HS-5 (cell line): ENCODE results near the gene JAG1.

Experiments
- DNase-seq: peaks from one replicate; pipeline ENCODE4 v3.0.0-alpha.2; 2012; ENCODE audit warnings: low read depth

JAG1 gene

DNA sequence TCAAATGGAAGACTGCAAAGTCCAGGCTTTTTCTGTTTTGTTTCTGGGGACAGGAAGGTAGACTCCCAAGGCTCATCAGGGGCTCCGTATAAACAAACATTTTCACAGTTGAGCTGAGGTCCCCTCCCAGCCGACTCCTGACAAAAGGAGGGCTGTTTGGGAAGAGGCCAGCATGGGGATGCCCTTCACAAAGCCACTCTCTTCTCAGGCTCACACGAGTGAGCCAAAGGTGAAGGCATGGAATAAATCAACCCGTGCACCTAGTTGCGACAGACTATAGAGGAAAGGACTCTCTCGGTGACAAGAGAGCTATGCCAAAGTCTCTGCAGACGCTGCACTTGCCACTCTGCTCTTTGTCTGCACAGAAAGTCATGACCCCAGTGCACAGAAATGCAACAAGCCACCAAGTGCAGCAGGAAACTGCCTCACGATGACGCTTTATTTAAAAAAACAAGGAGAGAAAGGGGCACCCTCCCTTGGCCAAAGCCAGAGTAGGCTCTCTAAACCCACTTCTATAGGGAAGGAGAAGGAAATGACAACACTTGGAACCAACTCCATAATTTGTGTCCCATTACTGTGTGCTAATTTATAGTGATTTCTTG, 21.0 kb downstream of the JAG1 start:
- no peak for DNase-seq

DNA sequence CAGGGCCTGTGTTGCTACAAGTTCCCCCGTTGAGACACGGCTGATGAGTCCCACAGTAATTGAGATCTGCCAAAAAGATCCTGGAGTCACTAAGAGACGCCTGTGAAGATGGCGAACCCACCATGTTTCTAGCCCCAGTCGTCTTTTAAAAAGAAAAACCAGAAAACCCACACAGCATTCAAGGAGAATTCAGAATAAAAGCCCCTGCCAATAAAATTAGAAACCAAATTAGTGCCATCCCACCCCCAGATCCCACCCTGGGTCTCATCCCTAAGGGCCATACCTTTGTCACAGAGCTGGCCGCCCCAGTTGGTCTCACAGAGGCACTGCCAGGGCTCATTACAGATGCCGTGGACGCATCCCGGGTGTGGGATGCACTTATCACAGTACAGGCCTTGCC, 21.6 kb downstream of the JAG1 start:
- no peak for DNase-seq

DNA sequence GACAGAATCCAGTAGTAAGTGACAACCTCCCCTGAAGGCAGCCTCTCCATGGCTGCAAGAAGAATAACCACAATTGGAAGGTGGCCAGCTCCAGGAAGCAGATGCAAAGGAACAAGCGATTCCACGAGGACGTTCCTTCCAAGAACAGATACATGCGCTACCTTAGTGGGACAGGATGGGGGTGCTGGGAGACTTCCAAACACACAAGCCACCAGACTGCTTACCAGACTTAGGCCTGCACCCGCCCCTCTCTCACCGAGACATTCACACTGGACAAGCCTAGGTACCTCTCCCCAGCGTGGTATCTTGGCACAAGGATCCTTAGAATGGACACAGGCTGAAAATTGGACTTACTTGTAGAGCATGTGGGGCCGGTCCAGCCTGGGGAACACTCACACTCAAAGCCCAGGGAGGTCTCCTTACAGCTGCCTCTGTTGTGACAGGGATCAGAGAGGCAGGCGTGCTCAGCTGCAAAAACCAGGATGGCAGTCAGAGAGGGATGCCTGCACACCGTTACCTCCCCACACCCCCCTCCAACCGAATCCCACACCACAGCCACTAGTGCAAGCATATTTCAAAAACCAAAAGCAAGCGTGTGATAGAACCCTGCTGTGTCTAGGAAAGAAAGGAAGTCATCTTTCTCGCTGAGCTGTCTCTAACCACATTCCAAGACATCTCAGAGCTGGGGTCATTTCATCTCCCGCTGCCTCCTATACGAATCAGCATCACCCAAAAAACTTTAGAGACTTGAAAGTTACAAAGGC, 22.4 kb downstream of the JAG1 start:
- no peak for DNase-seq

DNA sequence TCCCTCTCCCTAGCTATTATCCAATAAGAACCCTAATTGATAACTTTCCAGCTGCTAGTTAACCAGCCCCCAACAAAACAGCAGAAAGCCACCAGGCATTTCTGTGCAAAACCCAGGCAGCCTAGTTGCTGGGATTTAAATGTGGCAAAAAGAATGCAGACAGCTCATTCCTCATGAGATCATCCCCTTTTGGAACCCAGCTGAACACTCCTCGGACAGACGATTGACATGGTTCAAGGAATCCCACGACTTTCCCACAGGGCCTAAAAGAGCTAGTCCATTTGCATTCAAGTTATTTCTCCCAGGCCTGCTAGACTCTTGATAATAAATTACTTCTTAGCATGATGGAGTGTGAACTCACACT, 24.0 kb downstream of the JAG1 start:
- DNase-seq = no peak

DNA sequence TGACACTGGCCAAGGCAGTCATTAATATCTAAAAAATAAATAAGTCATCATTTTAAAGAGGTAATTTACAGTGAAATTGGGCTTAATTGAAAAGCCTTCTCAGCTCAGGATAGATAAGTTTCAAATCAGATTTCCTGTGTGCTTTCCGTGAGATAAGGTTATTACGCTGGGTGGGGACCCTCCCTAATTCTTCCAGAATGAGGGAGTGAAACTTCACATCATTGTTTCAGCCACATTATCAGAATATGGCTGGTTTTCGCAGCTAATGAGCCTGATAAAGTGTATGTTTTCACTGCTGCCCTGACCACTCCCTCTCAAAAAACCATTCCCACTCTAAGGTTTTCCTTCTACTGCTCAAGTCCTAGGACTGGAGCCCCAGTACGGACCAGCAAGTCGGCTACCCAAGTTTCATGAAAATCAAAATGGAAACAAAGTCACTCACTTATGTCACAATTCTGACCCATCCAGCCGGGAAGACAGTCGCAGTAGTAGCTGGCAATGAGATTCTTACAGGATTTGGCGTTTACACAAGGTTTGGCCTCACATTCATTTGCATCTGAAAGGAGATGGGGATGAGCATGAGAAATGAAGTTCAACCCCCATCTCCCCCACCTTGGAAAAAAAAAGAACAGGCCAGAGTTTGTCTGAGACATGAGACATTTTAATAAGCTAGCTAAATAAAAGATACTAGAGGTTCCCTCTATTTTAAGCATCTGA, 24.6 kb downstream of the JAG1 start:
- no peak for DNase-seq

DNA sequence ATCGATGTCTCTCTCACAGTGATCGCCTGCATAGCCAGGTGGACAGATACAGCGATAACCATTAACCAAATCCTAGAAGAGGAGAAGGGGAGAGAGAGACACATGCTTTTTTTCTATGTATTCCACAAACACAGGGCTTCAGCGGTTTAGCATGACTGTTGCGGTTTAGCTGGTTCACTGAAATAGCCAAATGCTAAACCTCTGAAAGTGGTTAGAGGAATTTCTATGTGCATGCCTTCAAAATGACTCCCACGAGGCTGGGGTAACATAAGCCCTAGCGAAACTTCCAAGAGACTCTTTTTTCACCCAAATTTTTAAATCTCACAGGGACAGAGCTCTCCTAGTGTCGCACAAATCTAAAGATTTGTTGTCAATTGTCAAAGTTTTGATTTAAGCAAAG, 25.1 kb downstream of the JAG1 start:
- no peak for DNase-seq

DNA sequence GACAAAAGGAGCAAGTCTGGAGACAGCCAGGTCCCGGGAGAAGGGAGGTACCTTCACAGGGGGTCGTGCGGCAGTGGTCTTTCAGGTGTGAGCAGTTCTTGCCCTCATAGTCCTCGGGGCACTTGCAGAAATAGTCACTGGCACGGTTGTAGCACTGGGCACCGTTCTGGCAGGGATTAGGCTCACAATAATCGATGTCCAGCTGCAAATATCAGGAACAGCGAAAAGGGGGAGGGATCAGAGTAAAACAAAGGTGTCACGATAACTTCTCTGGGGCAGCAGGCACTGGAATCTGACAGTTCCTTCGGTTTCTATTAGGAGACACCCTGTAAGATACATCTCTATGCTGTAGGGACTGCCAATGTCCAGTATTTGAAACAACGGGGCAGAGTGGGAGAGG, 25.9 kb downstream of the JAG1 start:
- DNase-seq = no peak

DNA sequence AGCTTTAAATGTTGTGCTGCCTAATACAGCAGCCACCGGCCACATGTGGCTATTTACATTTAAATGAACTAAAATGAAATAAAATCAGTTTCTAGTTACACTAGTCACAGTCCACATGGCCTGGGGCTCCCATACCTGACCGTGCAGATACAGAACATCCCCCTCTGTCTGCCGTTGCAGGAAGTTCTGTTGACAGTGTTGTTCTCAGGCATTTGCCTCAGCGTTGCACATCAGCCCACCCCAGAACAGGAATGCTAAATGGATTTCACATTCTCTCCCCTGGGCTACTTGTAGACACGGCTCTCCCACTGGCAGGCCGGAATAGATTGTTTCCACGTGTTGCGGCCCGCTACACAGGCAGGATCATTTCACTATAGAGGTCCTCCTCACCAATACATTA, 26.3 kb downstream of the JAG1 start:
- DNase-seq = no peak

DNA sequence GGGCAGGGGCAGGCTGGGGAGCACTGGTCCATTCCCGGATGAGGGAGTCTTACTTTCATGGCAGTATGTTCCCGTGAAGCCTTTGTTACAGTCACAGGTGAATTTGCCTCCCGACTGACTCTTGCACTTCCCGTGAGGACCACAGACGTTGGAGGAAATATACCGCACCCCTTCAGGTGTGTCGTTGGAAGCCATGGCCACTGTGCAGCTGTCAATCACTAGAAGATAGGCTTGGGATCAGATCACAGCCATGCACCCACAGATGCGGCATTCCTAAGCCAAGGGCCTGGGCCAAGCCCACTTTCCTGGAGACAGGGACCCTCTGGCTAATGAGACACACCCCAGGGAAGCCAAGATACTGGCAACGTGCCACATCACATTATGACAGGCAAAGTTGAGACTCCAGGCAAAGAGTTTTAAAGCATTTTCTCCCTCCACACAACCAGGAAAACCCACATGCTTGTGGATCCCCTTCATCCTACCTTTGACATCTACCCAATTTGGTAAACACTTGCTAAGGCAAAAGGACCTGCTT, 26.8 kb downstream of the JAG1 start:
- DNase-seq = no peak

DNA sequence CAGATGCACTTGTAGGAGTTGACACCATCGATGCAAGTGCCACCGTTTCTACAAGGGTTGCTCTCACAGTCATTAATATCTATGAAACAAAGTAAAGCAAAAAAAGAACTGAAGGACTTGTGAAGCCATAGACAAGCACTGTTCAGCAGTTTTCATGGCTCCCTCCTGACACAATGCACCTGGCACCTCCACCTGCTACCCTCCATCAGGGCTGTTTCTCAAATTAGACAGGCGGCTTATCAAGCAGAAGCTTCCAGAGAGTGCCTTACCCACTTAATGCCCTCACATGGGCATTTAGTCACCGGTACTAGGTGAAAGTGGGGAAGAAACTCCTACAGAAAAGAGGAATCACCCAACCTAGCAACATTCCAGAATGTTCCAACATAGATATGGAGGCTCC, 27.8 kb downstream of the JAG1 start:
- DNase-seq = no peak

DNA sequence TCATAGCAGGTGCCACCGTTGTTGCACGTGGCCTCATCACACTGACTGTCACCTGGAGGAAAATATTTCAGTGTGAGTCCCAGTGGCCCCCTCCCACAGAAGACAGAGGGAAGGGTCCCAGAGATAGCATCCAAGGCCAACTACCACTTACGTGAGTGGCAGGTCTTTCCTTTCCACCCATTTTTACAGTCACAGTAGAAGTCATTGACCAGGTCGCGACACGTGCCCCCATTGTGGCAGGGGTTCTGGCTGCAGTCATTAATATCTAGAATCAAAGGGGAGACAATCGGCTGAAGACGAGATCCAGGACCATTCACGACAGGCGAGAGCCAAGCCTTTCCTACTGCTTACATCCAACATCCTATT, 28.6 kb downstream of the JAG1 start:
- no peak for DNase-seq

DNA sequence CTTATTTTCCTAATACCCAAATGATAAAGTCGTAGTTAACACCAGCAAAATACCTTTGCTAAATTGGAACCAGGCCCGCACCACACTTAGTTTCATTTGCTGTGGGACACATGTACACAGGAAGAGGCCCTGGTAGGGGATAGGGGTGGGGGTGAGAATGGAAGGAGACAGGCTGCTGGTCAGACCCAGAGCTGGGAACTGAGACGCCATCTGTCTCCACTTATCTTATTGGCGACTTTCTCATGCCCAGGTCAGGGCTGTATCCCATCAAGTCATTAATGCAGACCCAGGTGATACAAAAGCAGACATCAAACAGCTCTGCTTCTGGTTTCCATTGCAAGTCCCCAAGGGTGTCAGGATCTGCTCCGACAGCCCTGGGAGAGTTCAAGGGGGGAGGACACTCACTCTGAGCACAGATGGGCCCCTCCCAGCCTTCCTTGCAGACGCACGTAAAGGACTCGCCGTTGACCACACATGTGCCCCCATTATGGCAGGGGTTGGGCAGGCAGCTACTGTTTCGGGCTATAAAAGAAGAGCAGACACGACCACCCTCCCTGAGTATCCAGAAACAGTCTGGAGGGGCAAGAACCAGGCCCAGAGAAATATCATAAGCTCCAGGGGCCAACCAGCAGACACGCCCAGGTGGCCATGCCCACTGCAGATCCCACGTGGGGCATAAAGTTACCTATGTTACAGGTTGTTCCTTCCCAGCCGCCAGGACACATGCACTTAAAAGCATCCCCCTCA, 29.2 kb downstream of the JAG1 start:
- DNase-seq = no peak

DNA sequence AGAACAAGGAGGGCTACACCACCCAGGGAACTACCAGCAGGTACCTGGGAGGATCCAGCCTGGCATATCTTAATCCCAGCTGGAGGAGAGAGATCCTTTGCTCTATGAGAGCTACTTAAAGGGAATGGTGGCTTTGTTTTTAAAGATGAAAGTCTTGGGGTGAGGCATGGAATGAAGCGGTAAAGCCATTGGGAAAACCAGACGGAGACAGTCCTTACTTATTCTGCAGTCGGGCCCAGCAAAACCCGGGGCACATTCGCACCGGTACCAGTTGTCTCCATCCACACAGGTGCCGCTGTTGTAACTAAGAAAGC, 30.3 kb downstream of the JAG1 start:
- no peak for DNase-seq

DNA sequence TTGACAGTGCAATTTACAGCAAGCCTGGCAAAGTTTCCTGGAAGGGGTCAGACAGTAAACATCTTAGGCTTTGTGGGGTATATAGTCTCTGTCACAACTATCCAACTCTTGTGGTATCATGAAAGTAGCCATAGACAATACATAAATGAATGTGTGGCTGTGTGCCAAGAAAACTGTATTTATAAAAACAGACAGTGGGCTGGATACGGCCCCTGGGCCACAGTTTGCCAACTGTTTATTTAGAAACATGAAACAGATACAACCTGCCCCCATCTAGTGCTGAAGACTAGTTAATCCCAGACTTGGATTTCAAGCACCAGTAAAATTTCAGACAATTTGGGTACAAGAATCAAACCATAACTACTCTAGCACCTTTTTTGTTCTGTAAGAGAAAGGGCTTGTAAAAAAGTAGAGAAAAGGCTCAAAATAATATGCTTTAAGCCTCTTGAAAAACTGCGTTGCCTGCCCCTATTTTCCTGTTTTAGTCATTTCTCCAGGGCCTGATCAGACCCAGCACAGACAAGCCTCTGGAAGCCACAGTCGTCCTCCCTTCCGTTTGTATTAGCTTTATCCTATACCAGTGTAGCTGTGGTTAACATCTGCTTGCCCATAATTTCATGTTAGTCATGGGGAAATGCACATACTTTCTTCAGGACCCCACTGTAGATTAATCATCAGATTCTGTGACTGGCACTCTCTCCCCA, 30.8 kb downstream of the JAG1 start:
- no peak for DNase-seq

DNA sequence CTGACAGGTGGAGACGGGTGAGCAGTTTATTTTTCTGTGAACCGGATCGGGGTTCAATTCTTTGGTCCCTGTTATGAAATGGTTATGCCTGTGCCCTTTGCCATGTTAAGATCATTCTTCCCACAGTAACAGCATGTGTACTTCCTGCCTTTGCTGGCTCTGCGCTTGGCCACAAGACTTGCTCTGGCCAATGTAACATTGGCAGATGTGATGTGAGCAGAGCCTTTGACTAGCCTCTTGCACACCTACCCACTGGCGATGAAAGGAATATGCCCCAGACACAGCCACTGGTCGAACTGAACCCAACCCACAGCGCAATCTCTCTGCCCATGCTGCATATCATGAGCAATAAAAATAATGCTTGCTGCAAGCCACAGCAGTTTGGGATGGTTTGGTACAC, 31.9 kb downstream of the JAG1 start:
- no peak for DNase-seq

DNA sequence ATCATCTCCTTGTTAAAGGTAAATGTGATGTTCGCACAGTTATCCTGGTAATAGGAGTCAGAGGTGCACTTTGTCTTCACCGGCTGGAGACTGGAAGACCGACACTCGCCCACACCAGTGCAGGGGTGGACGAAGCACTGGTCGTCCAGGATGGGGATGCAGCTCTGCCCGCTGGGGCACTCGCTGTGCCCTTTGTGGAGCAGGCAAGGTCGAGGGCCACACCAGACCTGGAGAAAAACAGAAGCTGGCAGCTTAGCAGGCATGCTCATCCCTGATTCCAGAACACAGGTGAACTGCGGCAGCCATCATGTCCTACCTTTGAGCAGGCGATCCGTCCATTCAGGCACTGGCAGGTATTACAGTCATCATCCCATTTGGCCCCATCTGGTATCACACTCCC, 32.3 kb downstream of the JAG1 start:
- no peak for DNase-seq

DNA sequence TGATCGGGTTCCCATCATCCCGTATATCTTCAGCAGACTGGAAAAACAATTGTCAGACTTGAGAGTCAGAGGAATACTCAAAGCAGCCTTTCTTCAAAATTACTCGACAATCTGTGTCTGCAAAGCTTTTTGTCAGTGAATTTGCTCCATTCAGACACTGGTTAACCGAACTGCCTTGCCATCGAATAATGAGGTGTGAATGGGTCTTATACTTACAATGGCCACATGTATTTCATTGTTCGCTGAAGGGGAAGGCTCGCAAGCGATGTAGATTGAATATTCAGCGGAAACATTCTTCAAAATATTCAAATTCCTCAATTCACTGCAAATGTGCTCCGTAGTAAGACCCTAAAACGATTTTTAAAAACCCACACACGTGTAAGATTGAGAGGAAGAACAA, 32.9 kb downstream of the JAG1 start:
- no peak for DNase-seq

DNA sequence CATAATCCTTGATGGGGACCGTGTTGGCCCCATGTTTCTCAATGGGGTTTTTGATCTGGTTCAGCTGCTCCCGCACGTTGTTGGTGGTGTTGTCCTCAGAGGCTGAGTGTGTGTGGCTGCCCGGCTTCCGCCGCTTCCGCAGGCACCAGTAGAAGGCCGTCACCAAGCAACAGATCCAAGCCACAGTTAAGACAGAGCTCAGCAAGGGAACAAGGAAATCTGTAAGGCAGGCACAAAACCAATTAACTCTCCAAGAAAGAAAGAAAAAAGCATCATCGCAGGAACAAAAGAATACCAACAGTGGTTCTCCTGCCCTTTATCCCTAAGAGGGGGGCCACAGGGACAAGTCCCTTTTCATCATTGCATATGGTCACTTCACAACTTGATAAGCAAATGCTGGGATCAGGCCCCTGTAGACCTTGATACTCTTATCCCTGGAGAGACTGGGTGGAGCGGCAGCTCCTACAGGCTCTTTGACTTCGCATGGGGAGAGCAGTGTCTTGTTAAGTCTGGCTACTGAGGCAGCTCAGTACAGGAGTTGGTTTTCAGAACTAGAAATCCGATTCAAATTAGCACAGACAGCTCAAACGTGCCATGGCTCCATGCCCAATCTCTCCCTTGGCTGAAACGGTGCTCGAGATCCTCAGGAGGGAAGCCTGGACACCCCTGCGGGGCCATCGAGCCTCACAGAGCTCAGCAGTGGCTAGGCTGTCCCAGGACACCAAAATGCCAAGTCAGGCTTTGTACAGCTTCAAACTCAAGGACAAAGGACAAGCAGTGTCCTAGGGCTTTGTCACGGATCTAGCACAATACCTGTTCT, 33.9 kb downstream of the JAG1 start:
- no peak for DNase-seq

DNA sequence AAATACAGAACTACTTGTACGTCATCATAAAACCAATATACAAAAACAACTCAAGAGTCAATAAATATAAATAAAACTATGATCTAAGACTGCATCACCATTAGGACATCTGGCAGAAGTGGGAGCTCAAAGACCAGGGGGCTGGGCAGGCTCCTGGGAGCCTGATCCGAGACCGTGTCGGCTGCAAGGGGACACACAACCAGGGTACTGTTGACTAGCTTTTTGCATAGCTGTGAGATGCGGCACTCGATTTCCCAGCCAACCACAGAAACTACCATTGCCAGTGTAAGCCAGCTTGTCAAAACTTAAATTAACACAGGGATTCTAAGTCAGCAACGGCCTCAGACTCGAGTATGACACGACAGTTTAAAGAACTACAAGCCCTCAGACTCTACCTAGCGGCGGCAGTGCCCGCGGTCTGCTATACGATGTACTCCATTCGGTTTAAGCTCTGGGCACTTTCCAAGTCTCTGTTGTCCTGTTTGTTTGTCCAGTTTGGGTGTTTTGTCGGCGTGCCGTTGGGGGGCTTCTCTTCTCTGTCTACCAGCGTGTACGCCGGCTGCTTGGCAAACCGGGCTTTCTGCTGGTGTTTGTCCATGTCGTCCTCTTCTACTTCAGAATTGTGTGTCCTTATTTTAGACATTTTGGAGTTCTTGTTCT, 34.6 kb downstream of the JAG1 start:
- DNase-seq = no peak

DNA sequence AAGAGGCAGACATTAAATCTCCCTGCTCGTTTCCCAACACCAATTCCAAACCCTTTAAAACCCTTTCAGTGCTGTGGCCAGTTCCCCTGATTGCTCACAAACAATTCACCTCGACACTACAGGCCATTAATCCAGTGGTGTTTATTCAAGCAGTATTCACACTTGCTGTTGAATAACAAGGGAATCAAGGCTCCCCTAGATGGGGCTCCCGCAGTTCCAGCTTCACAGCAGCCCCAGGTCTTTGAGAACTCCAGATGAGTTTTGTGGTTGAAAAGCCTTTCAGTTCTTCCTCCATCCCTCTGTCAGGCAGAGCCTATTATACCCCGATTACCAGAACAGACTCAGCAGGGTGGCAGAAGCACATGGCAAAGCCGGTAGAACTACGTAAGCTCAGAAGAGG, 36.2 kb downstream of the JAG1 start:
- DNase-seq = no peak

DNA sequence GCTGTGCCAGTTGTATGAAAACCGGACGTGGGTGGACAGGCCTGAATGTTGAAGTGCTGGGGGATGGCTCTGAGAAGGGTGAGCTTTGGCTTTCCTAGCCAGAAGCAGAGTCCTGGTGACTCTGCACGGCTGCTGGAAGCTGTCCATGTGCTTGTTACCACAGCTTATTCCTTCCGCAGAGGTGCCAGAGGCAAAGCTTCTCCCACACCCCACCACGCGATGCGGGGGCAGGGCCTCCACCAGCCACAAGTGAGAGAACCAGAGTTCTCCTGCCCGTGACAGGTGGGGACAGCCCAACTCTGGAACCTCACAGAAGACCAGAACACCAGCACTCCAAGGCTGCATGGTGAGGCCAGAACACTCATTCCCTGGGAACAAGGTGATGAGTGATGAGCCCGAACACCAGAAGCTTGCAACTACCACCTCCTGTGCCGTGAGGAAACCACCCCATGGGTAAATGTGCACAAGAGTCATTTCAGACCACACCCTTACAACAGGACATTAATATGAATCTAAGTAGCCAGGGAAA, 36.7 kb downstream of the JAG1 start:
- DNase-seq = no peak
